GM12892 (cell line): ENCODE results near the gene SLC6A2.

Experiments used
- DNase-seq: peaks from one replicate; pipeline ENCODE4 v3.0.0; 2011; ENCODE audit not compliant: insufficient read length
- FAIRE-seq: peaks from 2 replicates; lab custom pipeline; 2011; peaks lifted over from hg19 to GRCh38; lab: Jason Lieb, UNC
- POLR2A ChIP-seq: IDR thresholded peaks from 2 replicates; pipeline ENCODE4 v1.6.1; 2011; ENCODE audit warnings: low read depth, low read length, control low read depth
- POLR2AphosphoS5 ChIP-seq: IDR thresholded peaks from 2 replicates; pipeline ENCODE4 v1.6.1; 2011; ENCODE audit warnings: low read depth, low read length, control low read depth
- TAF1 ChIP-seq: IDR thresholded peaks from 2 replicates; pipeline ENCODE4 v1.6.1; 2011; ENCODE audit warnings: low read depth, mild to moderate bottlenecking, control low read depth, low read length, borderline replicate concordance

The SLC6A2 gene

DNA sequence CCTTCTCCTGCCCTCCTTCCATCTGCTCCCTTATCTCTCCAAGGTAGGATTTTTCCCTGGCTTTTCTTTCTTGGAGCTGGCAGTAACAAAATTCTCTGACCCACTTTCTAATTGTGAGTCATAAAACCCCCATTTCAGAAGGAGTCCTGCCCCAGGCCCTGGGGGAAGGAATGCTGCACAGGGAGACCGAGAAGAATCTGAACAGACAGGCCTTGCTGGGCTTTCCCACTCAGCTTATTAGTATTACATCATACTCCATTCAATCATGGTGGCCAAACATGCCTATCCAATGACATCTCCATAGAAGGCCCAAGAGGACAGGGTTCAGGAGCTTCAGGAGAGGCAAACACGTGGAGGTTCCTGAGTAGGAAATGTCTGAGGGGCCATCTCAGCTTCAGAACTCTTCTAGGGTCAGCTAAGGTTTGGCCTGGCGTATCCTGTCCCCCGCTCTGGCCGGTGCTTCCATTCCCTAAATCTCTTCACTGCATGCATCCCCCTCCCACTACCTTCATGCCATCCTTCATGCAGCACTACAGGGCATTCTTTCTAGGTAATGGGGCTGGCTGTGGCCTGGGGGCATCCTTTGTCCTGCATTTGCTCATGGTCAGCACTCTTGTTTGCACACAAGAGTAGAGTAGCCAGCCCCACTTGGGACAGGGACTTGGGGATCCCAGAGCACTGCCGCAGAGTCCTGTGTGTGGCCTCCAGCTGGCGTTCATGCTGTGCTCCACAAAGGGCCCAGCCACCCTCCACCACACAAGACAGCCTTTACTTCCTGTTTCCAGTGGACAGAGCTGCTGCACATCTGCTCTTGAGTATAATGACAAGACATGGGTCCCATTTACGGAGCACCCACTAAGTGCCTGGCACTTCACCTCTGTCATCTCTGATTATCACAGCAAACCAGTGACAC is 8.2 kb downstream of the SLC6A2 start:
- FAIRE-seq, result no peak
- no peak for DNase-seq
- no peak for TF ChIP-seq POLR2A
- TF ChIP-seq TAF1, result no peak
- no peak for TF ChIP-seq POLR2AphosphoS5

GRCh38 chr16:55664786-55665407 is 9.1 kb downstream of the SLC6A2 start:
- no peak for FAIRE-seq
- no peak for TF ChIP-seq TAF1
- TF ChIP-seq POLR2AphosphoS5, result no peak
- TF ChIP-seq POLR2A, result no peak
- DNase-seq, result no peak

DNA sequence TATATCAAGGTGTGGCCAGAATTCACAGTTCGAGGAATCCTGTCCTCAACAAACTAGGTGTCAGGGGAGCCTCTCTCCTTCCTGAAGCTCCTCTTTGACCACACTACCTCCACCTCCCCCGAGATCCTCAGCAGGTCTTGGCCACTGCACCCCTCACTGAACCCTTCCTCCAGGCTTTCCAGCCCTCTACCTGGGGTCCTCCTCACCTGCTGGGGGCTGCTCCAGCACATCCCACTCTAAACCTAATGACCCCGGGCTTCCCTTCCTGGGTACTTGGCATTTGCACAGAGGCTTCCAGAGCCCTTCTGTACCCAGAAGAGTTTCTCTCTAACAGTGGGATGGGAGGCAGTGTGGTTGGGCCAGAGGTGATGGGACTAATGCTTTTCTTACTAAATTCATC is 9.7 kb downstream of the SLC6A2 start:
- FAIRE-seq (no peak), DNase-seq (no peak)
- TF ChIP-seq POLR2AphosphoS5 (no peak), TAF1 (no peak), POLR2A (no peak)

DNA sequence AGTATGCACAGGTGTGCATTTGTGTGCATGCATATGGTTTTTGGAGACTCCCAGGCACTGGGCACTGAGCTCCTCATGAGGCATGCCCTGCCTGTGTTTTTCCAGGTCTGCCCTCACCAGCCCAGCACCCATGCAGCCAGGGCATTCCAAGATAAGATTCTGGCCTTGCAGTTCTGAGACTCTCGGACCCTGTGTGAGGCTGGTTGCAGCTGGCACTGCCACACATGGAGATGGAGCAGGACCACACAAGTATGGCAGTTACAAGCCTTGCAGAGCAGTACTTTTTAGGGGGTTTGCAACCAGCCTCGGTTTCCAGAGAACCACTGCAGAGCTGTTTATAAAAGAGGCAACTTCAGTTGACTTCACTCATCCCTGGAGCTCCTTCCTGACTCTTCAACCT is 10.2 kb downstream of the SLC6A2 start:
- FAIRE-seq (no peak), DNase-seq (no peak)
- TF ChIP-seq POLR2A (no peak), TAF1 (no peak), POLR2AphosphoS5 (no peak)

DNA sequence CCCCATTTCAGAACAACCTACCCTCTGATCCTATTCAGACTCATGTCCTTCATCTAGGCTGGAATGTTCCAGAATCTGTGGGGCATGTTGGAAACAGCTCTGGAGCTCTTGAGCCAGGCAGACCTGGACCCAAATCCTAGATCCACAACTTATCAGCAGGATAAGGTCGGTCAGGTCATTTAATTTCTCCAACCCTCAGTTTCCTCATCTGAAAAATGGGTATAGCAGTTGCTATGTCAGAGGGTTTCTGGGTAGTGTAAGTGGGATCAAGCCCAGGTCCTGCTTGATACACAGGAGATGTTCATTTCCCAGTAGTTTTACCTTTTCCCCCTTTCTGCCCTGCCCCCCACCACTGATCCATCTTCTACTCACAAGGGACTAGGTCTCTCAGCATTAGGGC is 12.0 kb downstream of the SLC6A2 start:
- FAIRE-seq (no peak), DNase-seq (no peak)
- TF ChIP-seq POLR2AphosphoS5, result no peak

DNA sequence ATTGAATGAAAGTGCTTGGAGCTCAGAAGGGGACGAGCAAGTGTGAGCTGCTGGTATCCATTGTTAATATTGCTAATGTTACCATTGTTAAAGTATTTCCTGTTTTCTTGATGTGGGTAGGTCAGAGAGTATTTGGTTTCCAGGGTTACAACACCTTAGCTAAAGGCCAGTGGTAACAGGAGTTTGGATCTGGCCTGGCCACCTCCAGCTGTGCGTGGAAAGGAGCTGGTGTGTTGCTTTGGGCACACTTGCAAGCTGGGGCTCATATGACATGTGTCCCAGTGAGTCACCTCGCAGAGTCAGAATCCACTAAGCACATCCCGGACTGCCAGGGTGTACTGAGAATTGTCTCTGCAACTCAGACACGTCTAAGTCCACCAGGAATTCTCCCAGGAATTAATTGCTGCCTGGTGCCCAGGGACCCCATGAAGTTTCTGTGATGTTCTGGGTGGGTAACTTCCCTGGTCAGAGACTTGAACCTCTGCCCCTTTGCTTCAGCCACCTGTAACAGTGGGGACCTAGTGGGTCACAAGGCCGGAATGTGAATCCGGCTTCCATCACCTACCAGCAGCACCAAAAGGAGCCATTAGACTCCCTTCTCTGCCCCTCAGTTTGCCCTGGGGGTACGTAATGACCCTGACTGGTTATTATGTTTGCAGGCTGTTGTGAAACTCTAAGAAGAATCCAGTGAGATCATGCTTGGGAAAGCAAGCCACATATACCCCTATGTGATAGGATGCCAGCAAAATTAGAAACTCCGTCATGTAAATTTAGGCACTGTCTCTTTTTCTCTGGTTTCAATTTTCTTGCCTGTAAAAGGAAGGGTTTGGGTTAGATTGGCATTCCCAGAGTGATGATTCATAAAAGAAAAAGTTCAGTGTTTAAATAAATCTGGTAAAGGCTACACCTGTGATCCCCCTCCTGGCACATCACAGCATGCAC is 12.8 kb downstream of the SLC6A2 start:
- FAIRE-seq (no peak), DNase-seq (no peak)
- TF ChIP-seq POLR2A (no peak), POLR2AphosphoS5 (no peak), TAF1 (no peak)

DNA sequence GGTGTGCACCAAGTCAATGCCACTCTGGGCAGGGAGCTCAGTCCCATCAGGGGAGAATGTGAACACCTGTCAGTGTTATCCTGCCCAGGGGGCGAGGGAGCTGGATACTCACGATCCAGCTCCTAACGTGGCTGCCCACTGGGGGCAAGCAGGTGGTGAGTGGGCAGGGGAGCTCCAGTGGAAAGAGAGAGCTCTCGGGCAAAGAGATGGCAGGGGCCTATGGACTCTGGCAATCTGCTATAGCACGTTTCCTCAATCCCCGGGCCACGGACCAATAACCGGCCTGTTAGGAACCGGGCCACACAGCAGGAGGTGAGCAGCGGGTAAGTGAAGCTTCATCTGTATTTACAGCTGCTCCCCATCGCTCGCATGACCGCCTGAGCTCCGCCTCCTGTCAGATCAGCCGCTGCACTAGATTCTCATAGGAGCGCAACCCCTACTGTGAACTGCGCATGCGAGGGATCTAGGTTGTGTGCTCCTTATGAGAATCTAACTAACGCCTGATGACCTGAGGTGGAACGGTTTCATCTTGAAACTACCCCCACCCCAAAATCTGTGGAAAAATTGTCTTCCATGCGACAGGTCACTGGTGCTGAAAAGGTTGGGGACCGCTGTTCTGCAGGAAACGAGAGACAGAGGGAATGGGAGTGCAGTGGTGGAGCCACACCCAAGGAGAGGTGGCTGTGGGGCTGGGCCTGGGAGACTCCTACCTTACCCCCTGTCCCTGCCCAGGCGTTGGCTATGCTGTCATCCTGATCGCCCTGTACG is 15.6 kb downstream of the SLC6A2 start:
- no peak for FAIRE-seq
- DNase-seq, result no peak

DNA sequence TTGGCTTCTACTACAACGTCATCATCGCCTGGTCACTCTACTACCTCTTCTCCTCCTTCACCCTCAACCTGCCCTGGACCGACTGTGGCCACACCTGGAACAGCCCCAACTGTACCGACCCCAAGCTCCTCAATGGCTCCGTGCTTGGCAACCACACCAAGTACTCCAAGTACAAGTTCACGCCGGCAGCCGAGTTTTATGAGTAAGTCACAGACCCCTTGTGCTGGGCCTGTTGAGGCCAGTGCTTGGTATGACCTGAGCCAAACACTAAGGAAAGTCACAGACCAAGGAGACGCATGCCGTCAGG is 16.1 kb downstream of the SLC6A2 start:
- no peak for FAIRE-seq
- TF ChIP-seq POLR2A (no peak), POLR2AphosphoS5 (no peak), TAF1 (no peak)
- DNase-seq, result no peak

More for the DNA sequence above, 15.6 kb downstream of the SLC6A2 start:
- TF ChIP-seq POLR2AphosphoS5 (no peak), TAF1 (no peak), POLR2A (no peak)

DNA sequence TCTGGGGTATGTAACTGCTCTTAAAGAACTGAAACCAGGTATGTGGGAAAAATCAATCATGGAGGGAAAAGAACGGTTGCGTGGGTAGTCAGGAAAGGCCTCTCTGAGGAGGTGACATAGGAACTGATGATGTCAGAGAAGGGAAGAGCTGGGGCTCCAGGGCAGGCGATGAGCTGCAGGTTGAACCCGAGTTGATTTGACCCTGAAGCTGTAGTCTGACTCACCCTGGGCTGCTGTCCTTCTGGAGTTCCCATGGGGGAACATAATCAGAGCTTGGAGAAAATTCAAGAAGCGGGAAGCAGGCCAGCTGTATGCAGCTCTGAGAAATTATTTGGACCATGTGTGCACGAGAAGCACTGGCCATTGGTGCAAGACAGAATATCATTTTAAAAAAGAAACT is 16.7 kb downstream of the SLC6A2 start:
- FAIRE-seq, result no peak
- no peak for DNase-seq
- TF ChIP-seq POLR2AphosphoS5, result no peak
- no peak for TF ChIP-seq POLR2A
- TF ChIP-seq TAF1, result no peak

GRCh38 chr16:55678161-55678821 is 22.5 kb downstream of the SLC6A2 start:
- no peak for FAIRE-seq
- TF ChIP-seq POLR2AphosphoS5 (no peak), TAF1 (no peak), POLR2A (no peak)
- no peak for DNase-seq

- TF ChIP-seq TAF1 (no peak), POLR2A (no peak), POLR2AphosphoS5 (no peak)
- no peak for DNase-seq
- FAIRE-seq, result no peak
Observed at GRCh38 chr16:55682086-55682485, 26.3 kb downstream of the SLC6A2 start.
